GM18858 (cell line): ENCODE measurements around the gene GAB2.

Experiments
- ATAC-seq: cut with Tn5 transposase; IDR thresholded peaks from one replicate; pipeline ENCODE4 v1.9.1; 2021; ENCODE audit not compliant: unreplicated experiment

The GAB2 gene

GRCh38 chr11:78168539-78169477 lies 248.8 kb downstream of the GAB2 start:
- ATAC-seq = no peak

- ATAC-seq = no peak
Measured at GRCh38 chr11:78166855-78167469, 250.7 kb downstream of the GAB2 start.
